Measurements from ENCODE around the gene LDB3. TPM values are rescaled to one million over a fixed set of nuclear protein-coding genes. Genes with fewer than 3 reads are reported as not detected.

LDB3 gene
- total and polyA plus RNA-seq, 2 of the 8 experiments (the other 6 are each of a cell fraction or from before 2014, with no cell fraction given), result 0.20 to 0.43 TPM

DNA sequence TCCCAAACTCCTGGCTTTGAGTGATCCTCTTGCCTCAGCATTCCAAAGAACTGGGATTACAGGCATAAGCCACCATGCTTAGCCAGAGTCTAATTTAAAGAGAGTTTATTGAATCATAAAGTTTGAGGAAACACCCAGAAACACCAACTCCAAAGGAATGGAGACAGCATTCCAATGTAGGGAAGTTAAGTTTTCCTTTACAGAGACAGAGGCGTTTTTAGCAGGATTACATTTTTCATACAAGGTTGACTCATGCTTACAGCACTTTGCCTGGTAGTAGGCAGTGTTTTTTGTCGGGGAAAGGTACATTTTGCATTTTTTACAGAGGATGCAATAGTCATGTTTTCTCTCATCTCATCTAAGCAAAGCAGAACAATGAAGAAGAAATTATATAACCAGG lies 32.9 kb upstream of the LDB3 start:
- Histone ChIP-seq H3K27ac (ENCODE audit: low read depth, low read length) (no peak overlapping the region), H2BK5ac (ENCODE audit: low read depth, low read length) (no peak overlapping the region), H3K4me1 (replicated peaks in 1 of 4; ENCODE audit: control insufficient read depth in 3 of 4, insufficient read depth in 4 of 4, low read length in 3 of 4) (peaks cover 0 to 9% (median 3%) of the 10 kb centered on the region in 4 experiments; a peak in 5 of 7 replicates), H2BK120ac (replicated peaks; ENCODE audit: low read depth, low read length) (no peak overlapping the region), H3K56ac (replicated peaks; ENCODE audit: insufficient read length, low read depth, low read length) (no peak overlapping the region), H2BK12ac (ENCODE audit: low read depth, low read length) (no peak overlapping the region), H3K36me3 (ENCODE audit: control insufficient read depth in 2 of 4, insufficient read depth in 4 of 4, low read length in 3 of 4) (no peaks in the 10 kb centered on the region), H2BK20ac (ENCODE audit: low read length) (no peak overlapping the region), H3K9ac (replicated peaks in 1 of 4; ENCODE audit: extremely low read depth in 1 of 4, low read depth in 3 of 4, low read length in 3 of 4) (no peak overlapping the region), H2AK5ac (ENCODE audit: low read depth, low read length) (no peak overlapping the region), H4K20me1 (replicated peaks in 1 of 2; ENCODE audit: control insufficient read depth in 1 of 2, insufficient read depth in 2 of 2, low read length in 2 of 2) (no peaks in the 10 kb centered on the region), H4K8ac (ENCODE audit: extremely low read depth, insufficient read depth, low read length) (no peak overlapping the region), H3K4me2 (ENCODE audit: insufficient read depth in 1 of 2, low read depth in 2 of 2, low read length in 2 of 2) (no peak overlapping the region), H3K27me3 (replicated peaks in 1 of 4; ENCODE audit: control insufficient read depth in 3 of 4, extremely low read depth in 1 of 4, insufficient read depth in 3 of 4, low read length in 3 of 4) (peaks cover 0 to 23% (median 12%) of the 10 kb centered on the region in 4 experiments; a peak in 5 of 7 replicates), H3K18ac (ENCODE audit: extremely low read depth, low read length) (no peak overlapping the region), H2AFZ (ENCODE audit: low read length) (no peak overlapping the region), H3K14ac (ENCODE audit: insufficient read length) (no peak overlapping the region), H2BK15ac (ENCODE audit: low read length) (no peak overlapping the region), H3K4ac (replicated peaks; ENCODE audit: insufficient read length, low read depth, low read length) (no peak overlapping the region), H4K91ac (replicated peaks; ENCODE audit: insufficient read length, low read length) (no peak overlapping the region), H3K23ac (ENCODE audit: insufficient read length) (no peak overlapping the region), H3K79me2 (ENCODE audit: control insufficient read depth in 1 of 2, insufficient read depth in 2 of 2, low read length in 2 of 2) (no peaks in the 10 kb centered on the region), H3K79me1 (ENCODE audit: low read depth, low read length) (no peaks in the 10 kb centered on the region), H3K9me3 (ENCODE audit: insufficient read depth in 2 of 2, low read depth in 1 of 2, low read length in 1 of 2) (no peaks in the 10 kb centered on the region), H3K4me3 (ENCODE audit: extremely low read depth in 1 of 4, insufficient read depth in 2 of 4, low read depth in 3 of 4, low read length in 4 of 4) (no peak overlapping the region), H3K23me2 (ENCODE audit: low read depth, low read length) (peaks cover 2% of the 10 kb centered on the region; the same call in 1 of the 2 replicates), H4K5ac (ENCODE audit: insufficient read length, low read depth, low read length) (no peak overlapping the region)
- WGBS, 2 experiments (ENCODE audit: extremely low coverage in 1 of 2, insufficient coverage in 1 of 2, insufficient read length in 1 of 2, insufficient replicate concordance in 2 of 2, low coverage in 1 of 2, low lambda C conversion rate in 2 of 2, missing lambda C conversion rate in 1 of 2), result 87% methylated on average over 2 of the region's 2 CpGs; no CpG with 5 or more reads in 1 of the 2 experiments
- ChIA-PET CTCF (ENCODE audit: partially characterized antibody) (interaction anchor here (8.0 kb wide), 1 partner anchor 9 kb away, joined by 57 read pairs; no protein-coding TSS in a partner anchor), POLR2A (ENCODE audit: partially characterized antibody) (no interaction called here)
- FAIRE-seq, result no peak
- DNase-seq (ENCODE audit: low read depth in 1 of 2, low spot score in 2 of 2), result no peak
- TF ChIP-seq ZNF274 (IDR thresholded peaks at IDR 0.05; ENCODE audit: borderline replicate concordance, extremely low read depth, low read length) (no peak), TEAD4 (IDR thresholded peaks at IDR 0.05; ENCODE audit: low read depth, low read length) (no peak), TAF7 (optimal IDR thresholded peaks at IDR 0.05; ENCODE audit: borderline replicate concordance, low read depth, low read length) (no peak), FOSL1 (IDR thresholded peaks at IDR 0.05; ENCODE audit: insufficient read depth, low read depth, low read length) (no peak), BCL11A (IDR thresholded peaks at IDR 0.05; ENCODE audit: low read depth in 2 of 2, low read length in 2 of 2) (no peak), POLR2A (IDR thresholded peaks at IDR 0.05; ENCODE audit: control extremely low read depth in 1 of 2, low read depth in 2 of 2, low read length in 2 of 2) (no peak), SP2 (IDR thresholded peaks at IDR 0.05; ENCODE audit: low read length) (no peak), GABPA (IDR thresholded peaks at IDR 0.05; ENCODE audit: borderline replicate concordance, insufficient read depth, low read length) (no peak), TAF1 (IDR thresholded peaks at IDR 0.05; ENCODE audit: low read depth, low read length) (no peak), KDM5A (IDR thresholded peaks at IDR 0.05; ENCODE audit: low read length) (no peak), MAFK (IDR thresholded peaks at IDR 0.05; ENCODE audit: low read depth, low read length) (no peak), TCF12 (IDR thresholded peaks at IDR 0.05; ENCODE audit: low read depth, low read length) (no peak), CHD2 (IDR thresholded peaks at IDR 0.05; ENCODE audit: low read length) (no peak), EGR1 (IDR thresholded peaks at IDR 0.05; ENCODE audit: borderline replicate concordance, low read depth, low read length) (no peak), NANOG (IDR thresholded peaks at IDR 0.05; ENCODE audit: insufficient read depth, low read depth, low read length, poor library complexity, severe bottlenecking) (no peak), SRF (IDR thresholded peaks at IDR 0.05; ENCODE audit: low read depth, low read length) (no peak), YY1 (IDR thresholded peaks at IDR 0.05; ENCODE audit: low read depth, low read length) (no peak)

Data from H1 (cell line).